Neutrophil (primary cell): ENCODE results near the gene CAMTA1.

Experiments
- H3K27ac ChIP-seq: fragments of 200-600 bp; sonication (generic); 2 replicates; pipeline ENCODE4 v1.5.1; 2016; ENCODE audit warnings: mild to moderate bottlenecking, moderate library complexity
- H3K27me3 ChIP-seq: fragments of 200-600 bp; sonication (generic); 2 replicates; pipeline ENCODE4 v1.6.0; 2016; ENCODE audit warnings: mild to moderate bottlenecking
- H3K36me3 ChIP-seq: fragments of 200-600 bp; sonication (generic); 2 replicates; pipeline ENCODE4 v1.5.1; 2017
- H3K4me1 ChIP-seq, 2 experiments: fragments of 200-600 bp in 1 of 2; sonication (generic) in 1 of 2; 1 replicate in 1 of 2; 2 replicates in 1 of 2; pipeline versions ENCODE4 v1.5.1 to v1.6.1; 2013 to 2016; ENCODE audit warnings: low read depth in 1 of 2, low read length in 1 of 2, mild to moderate bottlenecking in 1 of 2, moderate library complexity in 1 of 2; ENCODE audit not compliant: control insufficient read depth in 1 of 2, insufficient read depth in 1 of 2
- H3K4me3 ChIP-seq, 2 experiments: fragments of 200-600 bp in 1 of 2; sonication (generic) in 1 of 2; 1 replicate in 1 of 2; 2 replicates in 1 of 2; pipeline ENCODE4 v1.5.1; 2013 to 2016; ENCODE audit warnings: low read depth in 1 of 2, low read length in 1 of 2, mild to moderate bottlenecking in 1 of 2, moderate library complexity in 1 of 2
- H3K9me3 ChIP-seq: fragments of 200-600 bp; sonication (generic); 2 replicates; pipeline ENCODE4 v1.5.1; 2016
- TF ChIP-seq, protein P1 (sequence below): fragments of 200-600 bp; sonication (generic); IDR thresholded peaks from 2 replicates; pipeline ENCODE4 v1.5.1; 2016; ENCODE audit warnings: antibody characterized with exemption

The CAMTA1 gene

DNA sequence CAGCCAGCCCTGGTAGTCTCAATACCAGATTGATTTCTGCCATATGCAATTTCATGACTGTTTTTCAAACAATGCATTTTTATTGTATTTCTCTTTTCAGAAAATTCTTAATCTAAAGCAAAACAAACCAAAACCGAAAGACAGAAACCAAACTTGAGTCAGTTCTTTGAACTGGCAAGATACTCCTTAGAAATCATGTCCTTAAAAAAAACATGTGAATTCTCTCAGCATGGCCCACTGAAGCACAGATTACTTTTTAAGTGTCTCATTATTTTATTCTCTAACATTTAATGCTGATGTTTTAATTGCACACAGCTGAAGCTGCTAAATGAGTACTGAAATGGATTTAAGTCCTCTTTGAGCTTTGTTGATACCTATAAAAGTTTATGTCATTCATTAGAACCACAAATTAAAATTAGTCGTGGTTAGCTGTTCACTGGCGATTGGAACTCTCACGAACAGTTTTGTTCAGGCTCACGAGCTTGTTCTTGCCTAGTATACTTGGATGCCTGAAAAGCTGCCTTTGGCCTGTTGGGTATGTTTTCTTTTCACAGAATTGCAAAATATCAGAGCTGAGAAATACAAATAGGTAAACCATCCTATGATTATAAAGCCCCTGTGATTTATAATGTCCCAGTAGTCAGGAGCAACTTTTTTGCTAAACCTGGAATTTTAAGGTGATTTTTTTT, 87.5 kb downstream of the CAMTA1 start:
- H3K4me3 ChIP-seq: no peak overlapping the region
- TF ChIP-seq, protein P1, sequence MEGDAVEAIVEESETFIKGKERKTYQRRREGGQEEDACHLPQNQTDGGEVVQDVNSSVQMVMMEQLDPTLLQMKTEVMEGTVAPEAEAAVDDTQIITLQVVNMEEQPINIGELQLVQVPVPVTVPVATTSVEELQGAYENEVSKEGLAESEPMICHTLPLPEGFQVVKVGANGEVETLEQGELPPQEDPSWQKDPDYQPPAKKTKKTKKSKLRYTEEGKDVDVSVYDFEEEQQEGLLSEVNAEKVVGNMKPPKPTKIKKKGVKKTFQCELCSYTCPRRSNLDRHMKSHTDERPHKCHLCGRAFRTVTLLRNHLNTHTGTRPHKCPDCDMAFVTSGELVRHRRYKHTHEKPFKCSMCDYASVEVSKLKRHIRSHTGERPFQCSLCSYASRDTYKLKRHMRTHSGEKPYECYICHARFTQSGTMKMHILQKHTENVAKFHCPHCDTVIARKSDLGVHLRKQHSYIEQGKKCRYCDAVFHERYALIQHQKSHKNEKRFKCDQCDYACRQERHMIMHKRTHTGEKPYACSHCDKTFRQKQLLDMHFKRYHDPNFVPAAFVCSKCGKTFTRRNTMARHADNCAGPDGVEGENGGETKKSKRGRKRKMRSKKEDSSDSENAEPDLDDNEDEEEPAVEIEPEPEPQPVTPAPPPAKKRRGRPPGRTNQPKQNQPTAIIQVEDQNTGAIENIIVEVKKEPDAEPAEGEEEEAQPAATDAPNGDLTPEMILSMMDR: no peak
- no peaks in the 10 kb centered on the region for H3K9me3 ChIP-seq
- H3K27ac ChIP-seq: no peak overlapping the region
- no peaks in the 10 kb centered on the region for H3K27me3 ChIP-seq
- H3K36me3 ChIP-seq: peaks cover 5% of the 10 kb centered on the region
- no peaks in the 10 kb centered on the region for H3K4me1 ChIP-seq

DNA sequence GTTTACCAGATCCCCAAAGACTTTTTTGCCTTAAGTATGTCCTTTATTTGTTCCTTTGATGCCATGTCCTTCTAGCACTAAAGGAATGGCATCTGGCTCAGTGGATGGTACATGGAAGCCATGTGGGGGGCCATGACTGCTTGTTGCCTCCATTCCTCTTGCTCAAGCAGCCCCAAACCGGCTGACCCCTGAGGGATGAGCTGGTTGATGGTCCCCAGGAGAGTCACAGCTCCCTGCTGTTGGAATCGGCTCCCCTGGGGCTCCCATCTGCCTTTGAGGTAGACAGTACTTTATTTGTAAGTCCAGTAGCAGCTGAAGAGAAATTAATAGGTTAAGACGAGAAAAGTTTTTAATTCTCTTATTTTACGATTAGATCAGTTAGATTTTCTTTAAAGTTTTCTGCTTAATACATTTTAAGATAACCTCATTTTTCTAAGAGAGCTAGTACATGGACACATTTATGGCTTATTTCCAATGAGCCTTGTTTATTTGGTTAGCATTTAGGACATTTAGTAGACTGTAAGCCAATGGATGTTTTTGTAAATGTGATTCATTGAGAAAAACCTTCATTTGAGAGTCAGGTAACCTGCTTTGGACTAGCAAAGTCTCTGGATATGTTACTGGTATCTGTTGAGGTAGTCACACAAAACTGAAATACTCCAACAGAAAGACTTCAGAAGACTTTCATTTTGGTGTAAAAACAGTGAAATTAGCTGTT, 88.2 kb downstream of the CAMTA1 start:
- Histone ChIP-seq H3K27ac (no peak overlapping the region), H3K4me1 (no peaks in the 10 kb centered on the region), H3K9me3 (no peaks in the 10 kb centered on the region), H3K4me3 (no peak overlapping the region), H3K36me3 (peaks cover 5% of the 10 kb centered on the region), H3K27me3 (no peaks in the 10 kb centered on the region)
- TF ChIP-seq, protein P1: no peak

DNA sequence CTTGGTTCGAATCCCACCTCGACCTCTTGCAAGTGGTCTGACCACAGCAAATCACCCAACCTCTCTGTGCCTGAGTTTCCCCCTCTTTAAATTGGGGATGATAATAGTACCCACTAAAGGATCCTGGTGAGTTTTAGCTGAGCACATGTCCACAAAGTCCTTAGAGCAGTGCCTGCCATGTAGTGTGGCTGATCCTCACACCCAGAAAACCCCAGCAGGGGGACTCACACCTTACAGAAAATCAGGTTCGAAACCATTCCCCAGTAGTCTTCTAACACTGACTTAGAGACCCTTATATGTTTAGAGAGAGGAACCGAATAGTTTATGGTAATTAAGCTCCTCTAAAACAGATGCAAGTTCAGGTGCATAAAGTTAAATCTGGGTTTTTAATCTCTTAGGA, 89.0 kb downstream of the CAMTA1 start:
- Histone ChIP-seq H3K4me3 (no peak overlapping the region), H3K9me3 (no peaks in the 10 kb centered on the region), H3K27me3 (no peaks in the 10 kb centered on the region), H3K36me3 (peaks cover 5% of the 10 kb centered on the region), H3K27ac (no peak overlapping the region), H3K4me1 (no peaks in the 10 kb centered on the region)
- TF ChIP-seq, protein P1: no peak

DNA sequence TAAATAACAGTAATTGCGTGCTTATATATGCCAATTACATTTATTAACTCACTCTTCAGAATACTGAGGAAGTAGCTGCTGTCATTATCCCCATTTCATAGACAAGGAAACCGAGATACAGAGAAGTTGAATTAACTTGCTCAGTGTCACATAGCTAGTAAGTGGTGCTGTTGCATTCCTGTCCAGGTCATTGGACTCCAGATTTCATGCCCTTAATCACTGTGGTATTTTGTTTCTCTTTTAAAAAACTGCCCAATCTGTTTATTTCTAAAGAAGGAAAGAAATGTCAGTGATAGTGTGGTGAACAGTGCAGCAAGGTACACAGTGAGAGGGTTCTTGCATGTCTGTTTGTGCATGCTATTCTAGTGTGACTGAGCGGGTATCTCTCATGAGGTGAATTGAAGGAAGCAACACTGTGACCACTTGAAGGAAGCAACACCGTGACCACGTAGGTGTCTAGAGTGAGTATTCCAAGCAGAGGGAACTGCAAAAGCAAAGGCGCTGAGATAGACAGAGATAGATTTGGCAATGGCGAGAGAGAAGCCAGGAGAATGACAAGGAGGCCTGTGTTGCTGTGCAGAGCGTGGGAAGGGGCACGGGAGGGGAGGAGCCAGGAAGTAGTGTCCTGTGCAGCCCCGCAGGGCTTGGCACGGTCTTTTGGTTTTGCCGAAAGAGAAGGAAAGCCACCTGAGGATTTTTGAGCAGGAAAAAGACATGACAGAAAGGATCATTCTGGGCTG, 95.9 kb downstream of the CAMTA1 start:
- Histone ChIP-seq H3K4me1 (no peaks in the 10 kb centered on the region), H3K9me3 (no peaks in the 10 kb centered on the region), H3K27me3 (no peaks in the 10 kb centered on the region), H3K27ac (no peak overlapping the region), H3K4me3 (no peak overlapping the region), H3K36me3 (no peaks in the 10 kb centered on the region)
- TF ChIP-seq, protein P1: no peak

DNA sequence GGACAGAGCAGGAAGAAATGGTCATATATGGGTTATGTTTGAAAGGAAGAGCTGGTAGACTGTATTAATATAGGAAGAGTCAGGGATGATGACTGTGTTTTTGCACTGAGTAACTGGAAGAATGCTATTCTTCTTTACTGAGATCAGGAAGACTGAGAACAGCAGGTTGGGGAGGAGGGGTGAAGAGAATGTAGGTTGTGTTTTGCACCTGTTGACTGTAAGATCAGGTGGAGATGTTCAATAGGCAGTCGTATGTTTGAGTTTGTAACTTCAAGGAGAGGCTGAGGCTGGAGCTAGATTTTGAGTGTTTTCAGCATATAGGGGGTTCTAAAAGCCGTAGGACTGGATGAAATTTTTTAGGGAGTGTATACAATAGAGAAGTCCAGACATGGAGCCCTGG, 97.2 kb downstream of the CAMTA1 start:
- no peaks in the 10 kb centered on the region for H3K9me3 ChIP-seq
- H3K27ac ChIP-seq: no peak overlapping the region
- H3K36me3 ChIP-seq: no peaks in the 10 kb centered on the region
- no peaks in the 10 kb centered on the region for H3K4me1 ChIP-seq
- H3K27me3 ChIP-seq: no peaks in the 10 kb centered on the region
- TF ChIP-seq, protein P1: no peak
- H3K4me3 ChIP-seq: no peak overlapping the region
